Colonic mucosa (tissue), 4 donors: Measurements from ENCODE around the gene OR51Q1. TPM values are rescaled to one million over a fixed set of nuclear protein-coding genes. Genes with fewer than 3 reads are reported as not detected.

Experiments used
- DNase-seq: peaks from one replicate; pipeline ENCODE4 v3.0.0-alpha.2; 2020
- H3K27ac ChIP-seq: fragments of 200-600 bp; one replicate; pipeline ENCODE4 v1.8.0; 2021
- H3K27me3 ChIP-seq: fragments of 200-600 bp; one replicate; pipeline ENCODE4 v1.8.0; 2021
- H3K36me3 ChIP-seq: fragments of 200-600 bp; one replicate; pipeline ENCODE4 v1.8.0; 2021
- H3K4me1 ChIP-seq: fragments of 200-600 bp; one replicate; pipeline ENCODE4 v1.8.0; 2021; ENCODE audit warnings: mild to moderate bottlenecking
- H3K4me3 ChIP-seq: fragments of 200-600 bp; one replicate; pipeline ENCODE4 v1.8.0; 2021
- H3K9ac ChIP-seq, 2 donors: one replicate each; pipeline ENCODE4 v1.7.0; 2013; ENCODE audit warnings: control low read depth in 2 of 2, low read depth in 2 of 2, low read length in 2 of 2
- H3K9me3 ChIP-seq: fragments of 200-600 bp; one replicate; pipeline ENCODE4 v1.8.0; 2021
- intact Hi-C: fragments of 100-400 bp; cut with DNase I; formaldehyde crosslinking; loops from one replicate; pipeline ENCODE4 v1.14.1; 2022
- total RNA-seq, 2 donors: library from RNA; stranded (reverse); fragmentation: NEBNext Ultra II Directional in 1 of 2; extraction: Animal tissue kit (Norgen Biotek cat#: 25700) in 1 of 2; gene quantifications; one replicate each; pipeline ENCODE4 v1.2.1, GENCODE V29; 2021
- TF ChIP-seq, protein P1 (sequence below): fragments of 200-600 bp; IDR thresholded peaks from one replicate; pipeline ENCODE4 v1.8.0; 2022; ENCODE audit warnings: antibody characterized with exemption, mild to moderate bottlenecking
- donor health status: healthy.
- donor health status: DM: no; HTN: no; CAD: no.
- donor health status: DM: no; HTN: no; CAD: no.

OR51Q1 gene
- not detected for total RNA-seq

- intact Hi-C loops = no loop called here
- no peak for DNase-seq
- Histone ChIP-seq H3K27ac (no peak within 1 kb of the TSS), H3K9ac (no peak within 1 kb of the TSS), H3K4me3 (no peak within 1 kb of the TSS), H3K27me3 (no peaks in the 10 kb centered on the region), H3K9me3 (no peaks in the 10 kb centered on the region), H3K36me3 (no peaks in the 10 kb centered on the region), H3K4me1 (no peaks in the 10 kb centered on the region)
- TF ChIP-seq, protein P1, sequence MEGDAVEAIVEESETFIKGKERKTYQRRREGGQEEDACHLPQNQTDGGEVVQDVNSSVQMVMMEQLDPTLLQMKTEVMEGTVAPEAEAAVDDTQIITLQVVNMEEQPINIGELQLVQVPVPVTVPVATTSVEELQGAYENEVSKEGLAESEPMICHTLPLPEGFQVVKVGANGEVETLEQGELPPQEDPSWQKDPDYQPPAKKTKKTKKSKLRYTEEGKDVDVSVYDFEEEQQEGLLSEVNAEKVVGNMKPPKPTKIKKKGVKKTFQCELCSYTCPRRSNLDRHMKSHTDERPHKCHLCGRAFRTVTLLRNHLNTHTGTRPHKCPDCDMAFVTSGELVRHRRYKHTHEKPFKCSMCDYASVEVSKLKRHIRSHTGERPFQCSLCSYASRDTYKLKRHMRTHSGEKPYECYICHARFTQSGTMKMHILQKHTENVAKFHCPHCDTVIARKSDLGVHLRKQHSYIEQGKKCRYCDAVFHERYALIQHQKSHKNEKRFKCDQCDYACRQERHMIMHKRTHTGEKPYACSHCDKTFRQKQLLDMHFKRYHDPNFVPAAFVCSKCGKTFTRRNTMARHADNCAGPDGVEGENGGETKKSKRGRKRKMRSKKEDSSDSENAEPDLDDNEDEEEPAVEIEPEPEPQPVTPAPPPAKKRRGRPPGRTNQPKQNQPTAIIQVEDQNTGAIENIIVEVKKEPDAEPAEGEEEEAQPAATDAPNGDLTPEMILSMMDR = no peak
Measured at GRCh38 chr11:5421811-5422210, at the start of gene OR51Q1. TSS of gene OR51Q1 (plus strand) at chr11:5422111. CDS start at chr11:5422201, 90 bp downstream.

- H3K4me1 ChIP-seq = no peaks in the 10 kb centered on the region
- H3K36me3 ChIP-seq = no peaks in the 10 kb centered on the region
- no peaks in the 10 kb centered on the region for H3K27me3 ChIP-seq
- H3K9me3 ChIP-seq = no peaks in the 10 kb centered on the region
- peak; percentile 48 for DNase-seq
- H3K9ac ChIP-seq = no peak overlapping the region
- H3K27ac ChIP-seq = no peak overlapping the region
- TF ChIP-seq, protein P1 = peak; percentile 48
- no peak overlapping the region for H3K4me3 ChIP-seq
- intact Hi-C loops = loop anchor here (5.0 to 10.0 kb wide), 2 partner anchors 256 to 754 kb away; no protein-coding TSS in a partner anchor
Measured at GRCh38 chr11:5380740-5381342, 41.1 kb upstream of the OR51Q1 start.

- Histone ChIP-seq H3K36me3 (no peaks in the 10 kb centered on the region), H3K9ac (no peak within 1 kb of the TSS), H3K4me1 (no peaks in the 10 kb centered on the region), H3K9me3 (no peaks in the 10 kb centered on the region), H3K27me3 (no peaks in the 10 kb centered on the region), H3K27ac (no peak within 1 kb of the TSS), H3K4me3 (no peak within 1 kb of the TSS)
- intact Hi-C loops = loop anchor here (5.0 to 10.0 kb wide), 2 partner anchors 259 to 756 kb away; no protein-coding TSS in a partner anchor
- DNase-seq = no peak
- TF ChIP-seq, protein P1 = no peak
Measured at GRCh38 chr11:5383576-5383975, 38.3 kb upstream of the OR51Q1 start, which contains the start of gene OR51M1. TSS of gene OR51M1 (plus strand) at chr11:5383812. CDS start at chr11:5389399, 5,587 bp downstream.

DNA sequence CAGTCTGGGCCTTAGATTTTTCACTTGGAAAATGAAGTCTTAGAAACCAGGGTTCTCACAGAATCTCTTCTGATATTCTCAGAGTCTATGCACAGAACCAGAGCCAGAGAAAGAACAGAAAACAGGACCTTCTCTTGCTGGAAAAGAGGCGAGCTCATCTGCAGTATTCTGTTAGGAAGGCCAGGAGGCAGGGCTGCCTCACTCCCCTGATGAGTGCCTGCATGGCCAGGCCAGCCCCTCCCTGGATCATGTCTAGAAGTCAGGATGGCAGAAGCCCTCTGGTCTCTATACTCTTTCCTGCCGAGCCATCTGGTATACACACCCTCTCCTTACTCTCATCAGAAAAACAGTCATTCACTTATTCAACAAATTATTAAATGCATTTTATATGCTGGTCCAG is 37.6 kb upstream of the OR51Q1 start:
- Histone ChIP-seq H3K4me1 (no peaks in the 10 kb centered on the region), H3K4me3 (no peak overlapping the region), H3K9ac (no peak overlapping the region), H3K27ac (no peak overlapping the region), H3K36me3 (no peaks in the 10 kb centered on the region), H3K9me3 (no peaks in the 10 kb centered on the region), H3K27me3 (no peaks in the 10 kb centered on the region)
- intact Hi-C loops = loop anchor here (5.0 to 10.0 kb wide), 2 partner anchors 260 to 757 kb away; no protein-coding TSS in a partner anchor
- no peak for DNase-seq
- TF ChIP-seq, protein P1 = no peak

DNA sequence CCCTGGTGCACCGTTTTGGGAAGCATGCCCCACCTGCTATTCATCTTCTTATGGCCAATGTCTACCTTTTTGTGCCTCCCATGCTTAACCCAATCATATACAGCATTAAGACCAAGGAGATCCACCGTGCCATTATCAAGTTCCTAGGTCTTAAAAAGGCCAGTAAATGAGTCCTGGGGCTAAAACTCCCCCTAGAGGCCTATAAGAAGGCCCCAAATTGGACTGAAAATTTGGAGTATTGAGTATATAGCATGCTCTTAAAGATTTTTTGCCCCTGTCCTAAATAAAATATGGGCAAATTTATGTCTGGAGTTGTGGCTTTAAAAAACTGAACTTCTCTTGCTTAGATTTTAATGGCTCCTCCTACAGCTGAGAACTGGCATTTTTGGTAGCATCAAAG is 31.7 kb upstream of the OR51Q1 start:
- Histone ChIP-seq H3K9me3 (no peaks in the 10 kb centered on the region), H3K27me3 (no peaks in the 10 kb centered on the region), H3K4me3 (no peak overlapping the region), H3K9ac (no peak overlapping the region), H3K27ac (no peak overlapping the region), H3K4me1 (no peaks in the 10 kb centered on the region), H3K36me3 (no peaks in the 10 kb centered on the region)
- no peak for DNase-seq
- intact Hi-C loops = no loop called here
- TF ChIP-seq, protein P1 = no peak
